NOMO-1 treated with DMSO at 0.1 percent for 48 hours (cell line): ENCODE results near the gene MTCL1.

ENCODE experiments used
- DNase-seq: peaks from one replicate; lab custom pipeline; 2025; ENCODE audit not compliant: unreplicated experiment; lab: John Stamatoyannopoulos, UW

MTCL1 gene

GRCh38 chr18:8709248-8710059 is 4.1 kb downstream of the MTCL1 start:
- DNase-seq = no peak

DNA sequence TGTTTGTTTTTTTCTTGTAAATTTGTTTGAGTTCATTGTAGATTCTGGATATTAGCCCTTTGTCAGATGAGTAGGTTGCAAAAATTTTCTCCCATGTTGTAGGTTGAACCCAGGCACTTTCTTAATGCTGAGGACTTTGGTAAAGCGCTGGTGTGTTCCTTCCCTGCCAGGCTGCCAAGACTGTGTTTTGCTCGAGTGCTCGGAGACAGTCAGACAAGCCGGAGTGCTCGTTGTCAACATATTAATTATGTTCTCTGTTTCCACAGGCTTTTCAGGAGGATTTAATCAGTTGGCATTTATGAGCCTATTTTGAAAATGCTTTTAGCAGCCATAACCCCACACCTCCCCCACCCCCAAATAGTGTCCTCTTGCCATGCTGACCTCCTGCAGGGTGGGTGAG is 6.4 kb downstream of the MTCL1 start:
- DNase-seq = no peak

GRCh38 chr18:8713691-8714090 is 8.3 kb downstream of the MTCL1 start:
- DNase-seq = no peak

DNA sequence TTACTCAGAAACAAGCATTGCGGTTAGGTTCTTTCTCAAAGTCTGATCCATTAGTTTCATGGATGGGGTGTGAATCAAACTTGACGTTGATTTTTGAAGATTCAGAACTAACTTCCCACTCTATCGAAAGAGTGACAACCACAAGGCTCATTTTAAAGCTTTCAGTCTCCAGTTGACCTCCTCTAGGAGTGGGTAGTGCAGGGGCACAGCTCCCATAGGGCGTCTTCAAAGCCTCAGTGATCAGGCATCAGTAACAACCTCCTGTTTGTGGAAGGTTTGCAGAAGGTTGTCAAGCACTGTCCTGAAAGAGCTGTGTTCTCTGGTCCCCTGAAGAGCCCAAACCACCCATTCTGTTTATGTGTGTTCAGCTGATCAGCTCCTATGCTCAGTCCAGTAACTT is 10.2 kb downstream of the MTCL1 start:
- no peak for DNase-seq

DNA sequence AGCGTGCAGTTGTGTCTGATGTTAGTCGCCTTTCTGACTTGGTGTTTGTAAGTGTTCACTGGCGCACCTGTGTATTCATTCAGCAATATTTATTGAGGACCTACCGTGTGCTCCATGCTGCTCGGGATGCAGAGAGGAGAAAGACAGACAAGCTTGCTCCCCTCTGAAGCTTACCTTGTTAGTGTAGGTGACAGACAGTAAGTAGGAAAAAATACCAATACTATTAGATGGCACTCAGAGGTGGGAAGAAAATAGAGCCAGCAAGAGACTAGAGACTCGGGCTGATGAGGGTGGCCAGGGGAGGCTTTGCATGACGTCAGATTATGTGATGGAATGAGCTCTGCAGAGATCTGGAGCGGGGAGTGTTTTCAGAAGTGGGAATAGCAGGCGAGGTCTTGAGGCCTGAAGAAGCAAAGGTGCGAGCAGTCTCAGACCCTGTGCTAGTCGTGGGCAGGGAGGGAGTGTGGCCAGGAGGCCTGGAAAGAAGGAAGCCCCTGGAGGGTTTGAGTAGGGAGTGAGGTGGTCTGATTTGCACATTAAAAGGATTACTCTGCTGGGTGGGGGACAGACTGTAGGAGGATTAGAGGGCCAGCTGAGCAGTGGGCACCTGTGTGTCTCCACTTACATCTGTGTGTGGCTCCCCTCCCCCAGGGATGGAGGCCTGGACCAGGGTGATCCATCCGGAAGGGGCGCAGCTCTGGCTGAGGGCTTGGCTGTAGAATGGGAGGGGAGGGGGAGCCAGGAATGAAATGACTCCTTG is 11.8 kb downstream of the MTCL1 start:
- DNase-seq = no peak

DNA sequence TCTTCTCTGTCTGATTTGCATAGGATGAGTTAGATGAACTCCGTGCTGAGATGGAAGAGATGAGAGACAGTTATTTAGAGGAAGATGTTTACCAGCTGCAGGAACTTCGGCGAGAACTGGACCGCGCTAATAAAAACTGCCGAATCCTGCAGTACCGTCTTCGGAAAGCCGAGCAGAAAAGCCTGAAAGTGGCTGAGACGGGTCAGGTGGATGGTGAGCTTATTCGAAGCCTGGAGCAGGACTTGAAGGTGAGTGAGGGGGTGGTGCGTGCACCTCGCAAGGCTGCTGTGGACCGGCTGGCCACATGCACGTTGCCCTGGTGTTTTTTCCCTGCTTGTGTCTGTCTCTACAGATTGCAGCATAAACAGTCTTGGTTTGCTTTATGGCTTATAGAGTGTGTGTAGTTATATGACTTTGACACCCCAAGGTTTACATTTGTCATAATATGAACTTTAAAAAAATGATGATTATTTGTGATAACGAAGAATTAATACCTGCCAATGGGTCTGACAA is 13.1 kb downstream of the MTCL1 start:
- no peak for DNase-seq

- no peak for DNase-seq
Measured at GRCh38 chr18:8719192-8719591, 13.8 kb downstream of the MTCL1 start.

- DNase-seq = no peak
Measured at GRCh38 chr18:8720141-8720540, 14.8 kb downstream of the MTCL1 start.

DNA sequence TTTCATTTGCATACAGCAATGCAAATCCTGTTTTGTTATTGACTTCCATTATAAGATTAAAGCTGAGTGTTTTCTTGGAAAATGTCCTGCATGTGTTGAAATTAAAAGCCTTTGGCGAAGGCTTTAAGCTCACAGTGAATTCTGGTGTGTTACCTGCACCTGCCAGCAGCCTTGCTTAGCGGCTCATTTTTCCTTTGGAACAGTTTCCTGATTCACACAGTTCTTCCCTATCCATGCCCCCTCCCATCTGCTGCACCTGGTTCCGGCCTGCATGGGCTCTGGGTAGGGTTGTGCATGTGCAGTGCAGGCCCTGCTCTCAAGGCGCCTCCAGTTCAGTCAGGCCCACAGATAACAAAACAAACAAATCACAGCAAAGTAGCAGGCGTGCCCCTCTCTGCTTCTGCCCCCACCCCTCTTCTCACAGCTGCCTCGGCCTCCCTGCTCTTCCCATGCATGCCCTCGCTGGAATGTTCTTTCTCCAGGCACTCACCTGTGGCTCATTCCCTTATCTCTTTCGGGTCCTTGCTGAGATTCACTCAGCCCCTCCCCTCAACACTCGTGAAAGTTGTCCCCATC is 15.8 kb downstream of the MTCL1 start:
- DNase-seq = no peak

DNA sequence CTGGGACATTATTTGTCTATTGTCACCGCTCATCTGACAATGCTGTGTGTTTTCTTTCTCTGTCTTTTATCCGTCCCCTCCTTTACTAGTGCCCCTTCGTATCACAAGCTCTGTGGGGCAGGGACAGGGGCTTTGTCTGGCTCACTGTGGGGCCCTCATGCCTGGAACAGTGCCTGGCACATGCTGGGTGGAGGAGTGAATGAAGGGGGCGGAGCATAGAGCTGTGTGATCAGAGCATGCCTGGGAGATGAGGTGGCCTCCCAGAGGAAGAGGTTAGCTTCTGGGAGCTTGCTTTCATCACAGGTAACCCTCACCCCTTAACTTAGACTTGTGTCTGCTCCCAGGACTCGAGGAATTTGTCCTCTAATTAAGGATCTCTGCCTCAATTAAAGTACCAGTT is 16.4 kb downstream of the MTCL1 start:
- no peak for DNase-seq

- no peak for DNase-seq
Measured at GRCh38 chr18:8722946-8723820, 17.8 kb downstream of the MTCL1 start.

- no peak for DNase-seq
Measured at GRCh38 chr18:8724452-8724851, 19.1 kb downstream of the MTCL1 start.

- no peak for DNase-seq
Measured at GRCh38 chr18:8726281-8726680, 20.9 kb downstream of the MTCL1 start.

- DNase-seq = no peak
Measured at GRCh38 chr18:8726963-8727705, 21.8 kb downstream of the MTCL1 start.

GRCh38 chr18:8730080-8730827 is 24.9 kb downstream of the MTCL1 start:
- DNase-seq = no peak

DNA sequence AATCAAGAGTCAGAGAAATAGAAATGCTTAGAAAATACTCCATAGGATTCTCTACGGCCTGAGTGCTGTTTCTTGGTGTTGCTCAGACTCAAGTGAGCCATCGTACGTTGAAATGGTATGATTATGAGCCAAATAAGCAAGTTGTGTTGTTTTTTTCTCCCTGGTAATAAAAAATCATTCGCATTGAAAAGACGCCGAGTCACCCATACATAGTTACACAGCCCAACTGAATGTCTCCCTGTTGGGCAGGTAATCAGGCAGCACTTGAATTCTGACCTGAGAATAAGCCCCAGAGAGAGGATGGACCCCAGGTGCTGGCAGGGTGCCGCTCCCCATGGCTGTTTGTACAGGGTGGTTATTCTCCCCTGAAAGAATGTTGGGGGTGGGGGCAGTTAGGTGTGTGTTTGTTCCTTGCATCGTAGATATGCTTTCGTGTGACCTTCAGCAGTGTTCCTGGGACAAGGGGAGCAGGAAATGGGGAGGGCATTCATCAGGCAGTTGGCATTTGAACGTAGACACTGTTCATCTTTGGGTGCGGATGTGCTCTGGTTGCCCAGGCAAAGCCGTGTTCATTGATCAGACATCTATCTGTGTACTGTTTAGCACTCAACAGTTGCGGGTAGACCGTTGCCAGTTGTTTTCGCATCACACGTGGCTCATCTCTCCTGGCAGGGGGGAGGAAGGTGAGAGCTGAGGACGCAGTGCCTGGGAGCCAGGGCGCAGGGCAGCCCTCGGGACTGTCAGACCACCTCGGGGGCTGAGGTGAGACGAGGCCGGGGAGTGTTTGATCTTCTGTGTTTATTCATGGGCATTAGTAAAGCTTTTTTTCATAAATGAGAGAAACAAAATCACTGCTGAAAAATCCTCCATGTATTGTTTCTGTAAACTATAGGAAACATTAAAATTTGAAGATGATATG is 27.3 kb downstream of the MTCL1 start:
- DNase-seq = no peak

DNA sequence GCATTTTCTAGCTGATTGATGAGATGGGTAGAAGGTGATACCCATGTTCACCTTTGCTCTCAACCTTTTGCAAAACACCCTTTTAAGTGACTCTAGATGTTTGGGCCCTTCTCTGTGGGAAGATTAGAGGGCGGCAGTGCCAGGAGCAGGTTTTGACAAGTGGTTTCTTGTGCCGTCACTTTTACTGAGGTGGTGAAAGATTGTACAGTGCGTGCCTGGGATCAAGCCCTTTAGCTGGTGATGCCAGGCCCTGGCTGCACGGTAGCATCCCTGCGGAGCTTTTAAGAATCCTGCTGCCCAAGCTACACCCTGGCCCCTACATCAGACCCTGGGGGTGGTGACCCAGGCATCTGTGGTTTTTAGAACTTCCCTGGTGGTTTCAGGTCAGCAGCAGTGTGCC is 29.1 kb downstream of the MTCL1 start:
- DNase-seq = no peak

DNA sequence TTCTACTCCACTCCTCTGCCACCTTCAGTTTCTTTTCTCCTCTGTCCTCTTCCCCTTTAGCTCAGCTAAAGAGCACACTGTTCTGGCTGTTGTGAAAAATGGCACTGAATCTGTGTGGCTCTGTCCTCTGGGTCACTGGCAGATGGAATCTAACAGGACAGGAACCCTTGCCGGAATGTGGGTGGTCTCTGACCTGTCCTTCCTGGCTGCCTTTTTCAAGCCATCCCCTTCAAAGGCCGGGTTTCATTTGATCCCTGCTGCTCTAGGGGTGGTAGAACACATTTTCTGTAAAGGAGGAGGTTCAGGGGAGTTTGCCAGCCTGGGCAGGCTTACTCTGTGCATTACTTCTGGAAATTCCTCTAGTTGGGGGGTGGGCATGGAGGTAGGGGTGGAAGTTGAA is 29.9 kb downstream of the MTCL1 start:
- no peak for DNase-seq

- DNase-seq = no peak
Measured at GRCh38 chr18:8741117-8741516, 35.8 kb downstream of the MTCL1 start.
